ENCODE data around the gene ZNF679.
A peak's percentile ranks its signal among the peaks of the same experiment; 100 is the strongest.
"Not testable (repeated sequence)": the region's sequence is repeated elsewhere in the genome, so short reads cannot be mapped to it uniquely, and the experiment has no call there.

ZNF679 gene

GRCh38 chr7:64228174-64228573, at the start of gene ZNF679:
Gene ZNF679, plus strand, starts transcription at chr7:64228474. Its CDS starts 20,644 bp downstream, at chr7:64249118.
- CTCF ChIA-PET; H3K4me3 ChIP-seq (ENCODE audit: low read depth, low read length); H3K36me3 ChIP-seq (ENCODE audit: control insufficient read depth in 2 of 2, insufficient read depth in 1 of 2, low read length in 2 of 2); H3K9me3 ChIP-seq (ENCODE audit: control insufficient read depth, insufficient read depth, low read depth, low read length); H3K27ac ChIP-seq (ENCODE audit: extremely low read depth, low read depth, low read length); POLR2A ChIA-PET; H3K4me1 ChIP-seq (ENCODE audit: control insufficient read depth, insufficient read depth, low read length): not testable (repeated sequence)

- POLR2A ChIA-PET, result no interaction called here
- Histone ChIP-seq H3K4me3 (ENCODE audit: low read depth, low read length) (no peak overlapping the region), H3K27ac (ENCODE audit: extremely low read depth, low read depth, low read length) (no peak overlapping the region), H3K4me1 (ENCODE audit: control insufficient read depth, insufficient read depth, low read length) (no peaks in the 10 kb centered on the region), H3K36me3 (ENCODE audit: control insufficient read depth in 2 of 2, insufficient read depth in 1 of 2, low read length in 2 of 2) (no peaks in the 10 kb centered on the region), H3K9me3 (ENCODE audit: control insufficient read depth, insufficient read depth, low read depth, low read length) (no peaks in the 10 kb centered on the region)
- CTCF ChIA-PET, result no interaction called here
- TF ChIP-seq ZNF776 (tag by site-specific recombination; IDR thresholded peaks at IDR 0.05; ENCODE audit: borderline replicate concordance) (no peak), ZNF654 (tag by site-specific recombination; IDR thresholded peaks at IDR 0.05; ENCODE audit: low read depth) (peak; percentile 11; the same call in 1 of the 2 replicates)
These were observed 47.3 kb upstream of the ZNF679 start for GRCh38 chr7:64180989-64181388.

- H3K9me3 ChIP-seq (ENCODE audit: control insufficient read depth, insufficient read depth, low read depth, low read length), result no peaks in the 10 kb centered on the region
- TF ChIP-seq MEIS1 (CRISPR knock-in tag; IDR thresholded peaks at IDR 0.05; ENCODE audit: borderline replicate concordance), result no peak
- no peak for TF ChIP-seq ZNF394 (tag by site-specific recombination; IDR thresholded peaks at IDR 0.05; ENCODE audit: borderline replicate concordance)
- TF ChIP-seq ZNF416 (tag by site-specific recombination; IDR thresholded peaks at IDR 0.05), result no peak
- no peak overlapping the region for H3K4me3 ChIP-seq (ENCODE audit: low read depth, low read length)
- H3K4me1 ChIP-seq (ENCODE audit: control insufficient read depth, insufficient read depth, low read length), result no peaks in the 10 kb centered on the region
- ChIA-PET CTCF (no interaction called here), POLR2A (no interaction called here)
- no peak overlapping the region for H3K27ac ChIP-seq (ENCODE audit: extremely low read depth, low read depth, low read length)
- H3K36me3 ChIP-seq (ENCODE audit: control insufficient read depth in 2 of 2, insufficient read depth in 1 of 2, low read length in 2 of 2), result no peaks in the 10 kb centered on the region
These were observed 46.7 kb upstream of the ZNF679 start for GRCh38 chr7:64181586-64181985.

GRCh38 chr7:64182036-64182790, 46.1 kb upstream of the ZNF679 start:
- ChIA-PET CTCF (interaction anchor here (0.5 kb wide), 1 partner anchor 295 kb away, joined by 3 read pairs; no protein-coding TSS in a partner anchor), POLR2A (no interaction called here)
- TF ChIP-seq ATF2 (tag by site-specific recombination; IDR thresholded peaks at IDR 0.05; ENCODE audit: low read depth), result no peak
- TF ChIP-seq FEZF1 (tag by site-specific recombination; IDR thresholded peaks at IDR 0.05), result no peak
- no peak for TF ChIP-seq ZSCAN18 (tag by site-specific recombination; IDR thresholded peaks at IDR 0.05)
- TF ChIP-seq EGR2 (tag by site-specific recombination; IDR thresholded peaks at IDR 0.05; ENCODE audit: low read depth), result no peak
- no peak for TF ChIP-seq ZNF707 (tag by site-specific recombination; IDR thresholded peaks at IDR 0.05)
- no peak for TF ChIP-seq ZNF202 (tag by site-specific recombination; IDR thresholded peaks at IDR 0.05; ENCODE audit: borderline replicate concordance)
- no peak for TF ChIP-seq PRDM6 (tag by site-specific recombination; IDR thresholded peaks at IDR 0.05)
- no peak for TF ChIP-seq ZNF391 (tag by site-specific recombination; IDR thresholded peaks at IDR 0.05; ENCODE audit: borderline replicate concordance, low read depth)
- TF ChIP-seq ZNF501 (tag by site-specific recombination; IDR thresholded peaks at IDR 0.05), result no peak
- TF ChIP-seq ZBTB7A (tag by site-specific recombination; IDR thresholded peaks at IDR 0.05; ENCODE audit: low read depth), result no peak
- TF ChIP-seq SALL2 (tag by site-specific recombination; IDR thresholded peaks at IDR 0.05; ENCODE audit: borderline replicate concordance), result no peak
- no peak for TF ChIP-seq ZNF513 (tag by site-specific recombination; IDR thresholded peaks at IDR 0.05)
- no peak for TF ChIP-seq HOXD13 (CRISPR knock-in tag; IDR thresholded peaks at IDR 0.05; ENCODE audit: borderline replicate concordance)
- TF ChIP-seq ZNF48 (tag by site-specific recombination; IDR thresholded peaks at IDR 0.05), result no peak
- TF ChIP-seq ZNF510 (tag by site-specific recombination; IDR thresholded peaks at IDR 0.05; ENCODE audit: insufficient replicate concordance), result no peak
- no peaks in the 10 kb centered on the region for H3K9me3 ChIP-seq (ENCODE audit: control insufficient read depth, insufficient read depth, low read depth, low read length)
- no peak overlapping the region for H3K27ac ChIP-seq (ENCODE audit: extremely low read depth, low read depth, low read length)
- no peaks in the 10 kb centered on the region for H3K4me1 ChIP-seq (ENCODE audit: control insufficient read depth, insufficient read depth, low read length)
- no peak overlapping the region for H3K4me3 ChIP-seq (ENCODE audit: low read depth, low read length)
- no peaks in the 10 kb centered on the region for H3K36me3 ChIP-seq (ENCODE audit: control insufficient read depth in 2 of 2, insufficient read depth in 1 of 2, low read length in 2 of 2)
